ENCODE results near the gene CCDC43. TPM values are rescaled to one million over a fixed set of nuclear protein-coding genes. Genes with fewer than 3 reads are reported as not detected.
A peak's percentile ranks its signal among the peaks of the same experiment; 100 is the strongest.
"Not testable (repeated sequence)": the region's sequence is repeated elsewhere in the genome, so short reads cannot be mapped to it uniquely, and the experiment has no call there.

CCDC43 gene
- total and polyA plus RNA-seq, 8 donors = 6.7 to 9.9 (median 9.0) TPM

- peaks cover 0 to 10% (median 0%) of the 10 kb centered on the region in 3 donors for H3K36me3 ChIP-seq
- no peaks in the 10 kb centered on the region for H3K27me3 ChIP-seq
- DNase-seq (no peak), FAIRE-seq (no peak), ATAC-seq (no peak)
- no peak overlapping the region for H3K27ac ChIP-seq
- H3K4me3 ChIP-seq = peak overlapping the region in 1 of 4 donors; percentile 65
- H3K9me3 ChIP-seq = no peaks in the 10 kb centered on the region
- no peak for TF ChIP-seq CTCF (IDR thresholded peaks at IDR 0.05)
- intact Hi-C loops (cut with DNase I) = no loop called here
- WGBS, 2 donors = 94% methylated on average over 2 of the region's 2 CpGs
- peaks cover 0 to 8% (median 0%) of the 10 kb centered on the region in 3 donors for H3K4me1 ChIP-seq
Measured at GRCh38 chr17:44688200-44688599, 1.4 kb downstream of the CCDC43 start.

- ATAC-seq = no peak
- Histone ChIP-seq H3K36me3 (peaks cover 0 to 10% (median 0%) of the 10 kb centered on the region in 3 donors), H3K27me3 (no peaks in the 10 kb centered on the region), H3K27ac (no peak overlapping the region), H3K9me3 (no peaks in the 10 kb centered on the region), H3K4me3 (no peak overlapping the region), H3K4me1 (peaks cover 0 to 8% (median 0%) of the 10 kb centered on the region in 3 donors)
- TF ChIP-seq CTCF (IDR thresholded peaks at IDR 0.05) = no peak
- no peak for FAIRE-seq
- 85 to 92% methylated on average over 1 of the region's 1 CpG for WGBS, 2 donors
- intact Hi-C loops (cut with DNase I) = no loop called here
- no peak for DNase-seq
Measured at GRCh38 chr17:44687756-44688155, 1.8 kb downstream of the CCDC43 start.

GRCh38 chr17:44683303-44683702 lies 6.3 kb downstream of the CCDC43 start:
- H3K4me1 ChIP-seq; H3K9me3 ChIP-seq; ATAC-seq; H3K4me3 ChIP-seq; H3K27me3 ChIP-seq; H3K27ac ChIP-seq; FAIRE-seq; intact Hi-C loops (cut with DNase I); DNase-seq: not testable (repeated sequence)
- WGBS, 2 donors = 86 to 95% methylated on average over 4 of the region's 4 CpGs
- peaks cover 0 to 33% (median 3%) of the 10 kb centered on the region in 3 donors for H3K36me3 ChIP-seq

GRCh38 chr17:44677136-44677535 lies 12.4 kb downstream of the CCDC43 start:
- WGBS, 2 donors = 73 to 95% methylated on average over 2 of the region's 2 CpGs
- Histone ChIP-seq H3K4me3 (no peak overlapping the region), H3K4me1 (no peaks in the 10 kb centered on the region), H3K36me3 (peaks cover 0 to 20% (median 3%) of the 10 kb centered on the region in 3 donors), H3K27ac (no peak overlapping the region), H3K9me3 (no peaks in the 10 kb centered on the region), H3K27me3 (no peaks in the 10 kb centered on the region)
- intact Hi-C loops (cut with DNase I) = no loop called here
- DNase-seq (no peak), FAIRE-seq (no peak), ATAC-seq (no peak)
- TF ChIP-seq CTCF (IDR thresholded peaks at IDR 0.05) = no peak

- intact Hi-C loops (cut with DNase I) = no loop called here
- Histone ChIP-seq H3K36me3 (no peaks in the 10 kb centered on the region), H3K27me3 (no peaks in the 10 kb centered on the region), H3K9me3 (no peaks in the 10 kb centered on the region), H3K27ac (no peak overlapping the region), H3K4me3 (no peak overlapping the region), H3K4me1 (no peaks in the 10 kb centered on the region)
- TF ChIP-seq CTCF (IDR thresholded peaks at IDR 0.05) = no peak
- no peak for DNase-seq
- ATAC-seq = no peak
- WGBS, 2 donors = 55 to 57% methylated on average over 2 of the region's 2 CpGs
- no peak for FAIRE-seq
Measured at GRCh38 chr17:44673893-44674292, 15.7 kb downstream of the CCDC43 start.

Measured in pancreas (tissue), 10 donors.